Thyroid gland (tissue), 4 donors: Measurements from ENCODE around the gene ERGIC2.

ENCODE experiments used
- POLR2A ChIP-seq, 2 donors: fragments of 450-650 bp; IDR thresholded peaks; one replicate each; pipeline ENCODE4 v1.6.1; 2017; ENCODE audit warnings: antibody characterized with exemption in 2 of 2, mild to moderate bottlenecking in 2 of 2, moderate library complexity in 1 of 2
- TF ChIP-seq, protein P1 (sequence below), 6 experiments: fragments of 200-600 bp in 3 of 6; fragments of 450-650 bp in 3 of 6; sonication (generic) in 3 of 6; IDR thresholded peaks; one replicate each; pipeline ENCODE4 v1.5.1; 2016 to 2019; ENCODE audit warnings: antibody characterized with exemption in 6 of 6, mild to moderate bottlenecking in 2 of 6, inconsistent platforms in 1 of 6, moderate library complexity in 1 of 6

DNA sequence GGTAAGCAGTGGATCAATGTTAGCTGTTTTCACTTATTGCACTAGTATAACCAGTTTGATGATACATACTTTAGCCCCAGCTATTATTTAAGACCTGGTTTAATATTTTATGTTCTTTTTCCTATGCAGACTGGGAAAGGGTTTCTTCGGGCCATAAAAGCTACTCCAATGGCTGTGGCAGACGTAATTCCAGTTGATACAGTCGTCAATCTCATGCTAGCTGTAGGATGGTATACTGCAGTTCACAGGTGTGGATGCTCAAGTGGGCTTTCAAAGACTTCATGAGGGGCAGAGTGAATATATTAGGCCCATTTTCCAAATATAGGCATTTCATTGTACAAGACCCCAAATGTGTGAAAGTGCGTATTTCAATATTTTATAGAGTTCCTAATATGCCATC, 70.1 kb downstream of the ERGIC2 start:
- TF ChIP-seq, protein P1, sequence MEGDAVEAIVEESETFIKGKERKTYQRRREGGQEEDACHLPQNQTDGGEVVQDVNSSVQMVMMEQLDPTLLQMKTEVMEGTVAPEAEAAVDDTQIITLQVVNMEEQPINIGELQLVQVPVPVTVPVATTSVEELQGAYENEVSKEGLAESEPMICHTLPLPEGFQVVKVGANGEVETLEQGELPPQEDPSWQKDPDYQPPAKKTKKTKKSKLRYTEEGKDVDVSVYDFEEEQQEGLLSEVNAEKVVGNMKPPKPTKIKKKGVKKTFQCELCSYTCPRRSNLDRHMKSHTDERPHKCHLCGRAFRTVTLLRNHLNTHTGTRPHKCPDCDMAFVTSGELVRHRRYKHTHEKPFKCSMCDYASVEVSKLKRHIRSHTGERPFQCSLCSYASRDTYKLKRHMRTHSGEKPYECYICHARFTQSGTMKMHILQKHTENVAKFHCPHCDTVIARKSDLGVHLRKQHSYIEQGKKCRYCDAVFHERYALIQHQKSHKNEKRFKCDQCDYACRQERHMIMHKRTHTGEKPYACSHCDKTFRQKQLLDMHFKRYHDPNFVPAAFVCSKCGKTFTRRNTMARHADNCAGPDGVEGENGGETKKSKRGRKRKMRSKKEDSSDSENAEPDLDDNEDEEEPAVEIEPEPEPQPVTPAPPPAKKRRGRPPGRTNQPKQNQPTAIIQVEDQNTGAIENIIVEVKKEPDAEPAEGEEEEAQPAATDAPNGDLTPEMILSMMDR (IDR thresholded peaks at IDR 0.05) = no peak
- TF ChIP-seq POLR2A (IDR thresholded peaks at IDR 0.05) = no peak
